GM12864 (cell line): ENCODE results near the gene RSBN1L.
"Not testable (repeated sequence)": the region's sequence is repeated elsewhere in the genome, so short reads cannot be mapped to it uniquely, and the experiment has no call there.

Source experiments
- DNase-seq: peaks from one replicate; pipeline ENCODE4 v3.0.0-alpha.2; 2011; ENCODE audit warnings: low read depth
- H3K4me3 ChIP-seq: 2 replicates; pipeline ENCODE4 v1.5.1; 2011; ENCODE audit warnings: mild to moderate bottlenecking, low read depth, low read length, control low read depth
- TF ChIP-seq, protein P1 (sequence below): IDR thresholded peaks from 2 replicates; pipeline ENCODE4 v1.5.1; 2011; ENCODE audit warnings: low read depth, mild to moderate bottlenecking, moderate library complexity, low read length, control low read depth, inconsistent platforms; ENCODE audit errors: missing control alignments

RSBN1L gene

DNA sequence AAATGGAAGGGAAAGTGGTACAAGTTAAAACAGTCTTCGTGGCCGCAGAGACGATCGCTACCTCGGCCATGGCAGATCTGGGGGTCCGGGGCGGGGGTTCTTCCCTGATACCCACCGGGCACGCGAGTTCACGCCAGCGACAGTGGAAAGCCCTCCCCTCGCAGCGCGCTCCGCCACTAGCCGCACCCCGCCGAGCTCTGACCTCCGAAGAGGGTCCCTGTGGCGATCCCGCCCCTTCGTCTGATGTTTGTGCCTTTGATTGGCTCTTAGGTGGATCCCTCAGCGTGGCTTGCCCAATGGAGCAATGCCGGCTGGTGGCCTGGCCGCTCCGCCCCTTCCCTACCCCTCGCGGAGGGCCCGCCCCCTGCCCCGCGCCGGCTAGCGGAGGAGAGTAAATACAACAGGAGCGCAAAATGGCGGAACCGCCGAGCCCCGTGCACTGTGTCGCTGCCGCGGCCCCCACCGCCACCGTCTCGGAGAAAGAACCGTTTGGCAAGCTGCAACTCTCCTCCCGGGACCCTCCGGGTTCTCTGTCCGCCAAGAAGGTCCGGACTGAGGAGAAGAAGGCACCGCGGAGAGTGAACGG lies at the start of gene RSBN1L:
Gene RSBN1L (plus strand): TSS at position 403 of the 586 bp plus-strand sequence. CDS start 11 bp downstream, at position 414.
- peak within 1 kb of the TSS; percentile 82 for H3K4me3 ChIP-seq
- peak; percentile 95 for DNase-seq
- TF ChIP-seq, protein P1, sequence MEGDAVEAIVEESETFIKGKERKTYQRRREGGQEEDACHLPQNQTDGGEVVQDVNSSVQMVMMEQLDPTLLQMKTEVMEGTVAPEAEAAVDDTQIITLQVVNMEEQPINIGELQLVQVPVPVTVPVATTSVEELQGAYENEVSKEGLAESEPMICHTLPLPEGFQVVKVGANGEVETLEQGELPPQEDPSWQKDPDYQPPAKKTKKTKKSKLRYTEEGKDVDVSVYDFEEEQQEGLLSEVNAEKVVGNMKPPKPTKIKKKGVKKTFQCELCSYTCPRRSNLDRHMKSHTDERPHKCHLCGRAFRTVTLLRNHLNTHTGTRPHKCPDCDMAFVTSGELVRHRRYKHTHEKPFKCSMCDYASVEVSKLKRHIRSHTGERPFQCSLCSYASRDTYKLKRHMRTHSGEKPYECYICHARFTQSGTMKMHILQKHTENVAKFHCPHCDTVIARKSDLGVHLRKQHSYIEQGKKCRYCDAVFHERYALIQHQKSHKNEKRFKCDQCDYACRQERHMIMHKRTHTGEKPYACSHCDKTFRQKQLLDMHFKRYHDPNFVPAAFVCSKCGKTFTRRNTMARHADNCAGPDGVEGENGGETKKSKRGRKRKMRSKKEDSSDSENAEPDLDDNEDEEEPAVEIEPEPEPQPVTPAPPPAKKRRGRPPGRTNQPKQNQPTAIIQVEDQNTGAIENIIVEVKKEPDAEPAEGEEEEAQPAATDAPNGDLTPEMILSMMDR = peak; percentile 22

DNA sequence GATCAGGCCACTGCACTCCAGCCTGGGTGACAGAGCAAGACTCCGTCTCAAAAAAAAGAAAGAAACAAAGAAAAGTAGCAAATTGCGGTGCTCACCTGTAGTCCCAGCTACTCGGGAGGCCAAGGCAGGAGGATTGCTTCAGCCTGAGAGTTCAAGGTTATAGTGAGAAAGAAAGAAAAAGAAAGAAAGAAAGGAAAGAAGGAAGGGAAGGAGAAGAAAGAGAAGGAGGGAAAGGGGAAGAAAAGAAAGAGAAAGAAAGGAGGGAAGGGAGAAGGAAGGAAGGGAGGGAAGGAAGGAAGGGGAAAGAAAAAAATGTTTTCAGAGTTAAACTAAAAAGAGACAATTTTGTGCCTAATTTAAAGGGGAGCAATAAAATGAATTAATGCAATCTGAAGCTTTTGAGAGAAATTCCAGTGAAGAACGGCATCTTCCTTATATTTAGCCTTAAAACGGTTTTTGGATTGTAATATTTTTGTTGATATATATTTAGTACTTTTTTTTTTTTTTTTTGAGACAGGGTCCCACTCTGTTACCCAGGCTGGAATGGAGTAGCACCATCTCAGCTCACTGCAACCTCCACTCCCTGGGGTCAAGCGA lies 47.4 kb upstream of the RSBN1L start:
- no peak for DNase-seq
- no peak overlapping the region for H3K4me3 ChIP-seq
- TF ChIP-seq, protein P1 = no peak

DNA sequence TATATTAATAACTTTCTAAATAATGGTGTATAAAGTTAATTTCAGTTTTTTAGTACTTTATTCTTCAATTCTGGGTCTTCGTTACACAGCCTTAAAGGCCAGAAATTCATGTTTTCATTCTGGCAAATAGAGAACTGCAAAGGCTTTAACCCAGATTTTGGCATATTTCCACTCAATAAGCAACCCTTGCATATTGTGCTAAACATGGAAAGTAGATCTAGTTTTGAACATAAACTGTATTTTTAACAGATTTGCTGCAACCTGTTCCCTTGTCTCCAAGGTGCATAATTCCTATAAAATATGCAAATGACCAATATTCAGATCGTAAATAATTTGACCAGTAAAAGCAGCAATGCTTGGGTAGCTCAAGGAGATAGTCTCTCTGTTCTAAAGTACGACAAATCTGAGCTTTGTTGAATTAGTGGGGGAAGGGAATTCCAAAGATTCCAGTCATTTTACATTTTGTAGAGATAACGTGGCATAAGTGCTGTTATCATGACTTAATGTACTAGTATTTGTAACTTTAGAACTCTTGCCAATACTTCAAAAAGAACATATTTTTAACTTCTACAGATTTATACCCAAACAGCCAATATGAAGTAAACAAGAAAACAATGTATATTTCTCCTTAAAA lies 46.4 kb upstream of the RSBN1L start:
- DNase-seq = no peak
- H3K4me3 ChIP-seq = no peak overlapping the region
- TF ChIP-seq, protein P1 = no peak

DNA sequence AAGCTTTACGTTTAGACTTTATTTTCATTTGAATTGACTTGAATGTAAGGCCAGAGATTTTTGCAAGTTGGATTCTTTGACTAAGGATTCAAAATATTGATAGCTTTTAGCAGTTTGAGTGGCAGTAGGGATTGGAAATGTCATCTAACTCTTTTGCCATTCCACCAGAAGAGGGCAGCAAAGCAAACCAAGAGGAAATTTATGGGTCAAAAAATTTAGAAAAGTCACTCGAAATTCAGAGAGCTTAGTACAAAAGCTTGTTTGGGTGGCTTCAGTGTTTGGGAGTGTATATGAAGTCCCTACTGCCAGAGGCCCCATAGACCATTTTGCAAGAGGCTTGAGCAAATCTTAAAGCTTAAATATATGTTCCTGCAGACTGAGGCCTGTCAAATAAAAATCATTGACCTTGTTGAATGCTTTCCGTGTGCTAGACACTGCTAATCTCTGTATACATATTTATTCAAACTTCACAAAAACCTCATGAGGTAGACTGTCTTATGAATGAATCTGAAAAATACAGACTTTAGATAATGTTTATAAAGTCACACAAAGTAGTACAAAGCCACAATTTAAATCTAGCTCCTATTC lies 44.6 kb upstream of the RSBN1L start:
- DNase-seq = peak; percentile 12
- TF ChIP-seq, protein P1 = peak; percentile 65
- H3K4me3 ChIP-seq = no peak overlapping the region

DNA sequence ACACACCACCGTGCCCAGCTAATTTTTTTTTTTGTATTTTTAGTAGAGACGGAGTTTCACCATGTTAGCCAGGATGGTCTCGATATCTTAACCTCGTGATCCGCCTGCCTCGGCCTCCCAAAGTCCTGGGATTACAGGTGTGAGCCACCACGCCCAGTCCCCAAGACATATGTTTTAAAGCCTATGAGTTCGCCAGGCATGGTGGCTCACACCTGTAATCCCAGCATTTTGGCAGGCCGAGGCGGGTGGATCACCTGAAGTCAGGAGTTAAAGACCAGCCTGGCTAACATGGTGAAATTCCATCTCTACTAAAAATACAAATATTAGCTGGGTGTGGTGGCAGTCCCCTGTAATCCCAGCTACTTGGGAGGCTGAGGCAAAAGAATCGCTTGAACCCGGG lies 43.4 kb upstream of the RSBN1L start:
- DNase-seq, H3K4me3 ChIP-seq: not testable (repeated sequence)

DNA sequence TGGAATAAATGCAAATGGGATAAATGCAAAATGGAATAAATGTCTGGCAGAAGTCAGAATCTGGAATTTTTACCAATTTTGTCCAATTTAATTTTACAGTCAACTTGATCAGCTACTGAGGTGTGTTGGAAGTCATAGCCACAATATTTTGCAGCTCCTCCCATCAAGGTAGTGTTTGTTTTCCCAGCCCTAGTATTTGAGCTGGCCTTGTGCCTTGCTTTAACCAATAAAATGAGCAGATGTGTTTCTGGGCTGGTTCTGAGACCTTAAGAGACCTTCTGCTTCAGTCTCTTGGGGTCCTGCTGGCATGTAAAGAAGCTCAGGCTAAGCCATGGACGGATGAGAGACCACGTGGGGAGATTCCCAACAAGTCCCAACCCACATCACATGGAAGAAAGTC lies 42.7 kb upstream of the RSBN1L start:
- H3K4me3 ChIP-seq = no peak overlapping the region
- TF ChIP-seq, protein P1 = no peak
- no peak for DNase-seq

DNA sequence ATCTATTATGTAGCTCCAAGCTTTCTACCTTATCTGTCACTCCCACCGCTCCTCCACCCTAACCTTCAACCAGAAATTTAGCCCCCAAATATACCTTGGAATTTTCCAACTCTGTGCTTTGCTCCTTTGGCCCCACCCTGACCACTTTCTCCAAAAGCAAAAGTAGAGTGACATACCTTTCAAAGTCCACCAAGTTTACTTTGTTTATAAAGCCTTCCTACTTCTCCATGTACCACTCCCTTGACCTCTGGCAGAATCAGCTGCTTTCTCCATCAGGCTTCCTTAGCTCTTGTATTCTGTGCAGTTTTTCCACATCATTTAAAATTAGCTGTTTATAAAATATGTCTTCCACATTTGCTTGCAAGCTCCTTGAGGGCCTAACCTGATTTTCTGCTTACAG lies 40.9 kb upstream of the RSBN1L start:
- H3K4me3 ChIP-seq = no peak overlapping the region
- no peak for DNase-seq
- TF ChIP-seq, protein P1 = no peak
